Heart right ventricle (tissue), 16 donors: ENCODE data around the gene LGR6. TPM values are rescaled to one million over a fixed set of nuclear protein-coding genes. Genes with fewer than 3 reads are reported as not detected.

ENCODE experiments used
- ATAC-seq, 8 donors: fragments of 200-7000 bp; cut with Tn5 transposase; one replicate each; pipeline ENCODE4 v1.9.1; 2020; ENCODE audit warnings: mild to moderate bottlenecking in 8 of 8, moderate library complexity in 8 of 8, moderate number of reproducible peaks in 1 of 8
- DNase-seq, 2 donors: peaks; one replicate each; pipeline ENCODE4 v3.0.0-alpha.2; 2020
- H3K27ac ChIP-seq, 10 donors: fragments of 200-600 bp; sonication (generic) in 2 of 10; one replicate each; pipeline versions ENCODE4 v1.5.0 to v1.8.0; 2020 to 2022; ENCODE audit warnings: mild to moderate bottlenecking in 3 of 10
- H3K27me3 ChIP-seq, 7 donors: fragments of 200-600 bp; one replicate each; pipeline ENCODE4 v1.8.0; 2021 to 2022; ENCODE audit warnings: mild to moderate bottlenecking in 2 of 7
- H3K36me3 ChIP-seq, 9 donors: fragments of 200-600 bp; sonication (generic) in 1 of 9; one replicate each; pipeline versions ENCODE4 v1.5.0 to v1.8.0; 2020 to 2022; ENCODE audit warnings: mild to moderate bottlenecking in 2 of 9
- H3K4me1 ChIP-seq, 9 donors: fragments of 200-600 bp; sonication (generic) in 1 of 9; one replicate each; pipeline versions ENCODE4 v1.5.0 to v1.8.0; 2020 to 2022; ENCODE audit warnings: mild to moderate bottlenecking in 4 of 9
- H3K4me3 ChIP-seq, 10 donors: fragments of 200-600 bp; sonication (generic) in 2 of 10; one replicate each; pipeline versions ENCODE4 v1.5.0 to v1.8.0; 2020 to 2022; ENCODE audit warnings: mild to moderate bottlenecking in 7 of 10, moderate library complexity in 2 of 10
- H3K9me3 ChIP-seq, 11 donors: fragments of 200-600 bp in 10 of 11; sonication (generic) in 2 of 11; one replicate each; pipeline versions ENCODE4 v1.5.0 to v1.8.0; 2013 to 2022; ENCODE audit warnings: mild to moderate bottlenecking in 2 of 11, control low read depth in 1 of 11, moderate library complexity in 1 of 11
- CTCF ChIP-seq, 9 donors: fragments of 200-600 bp; sonication (generic) in 2 of 9; IDR thresholded peaks; one replicate each; pipeline versions ENCODE4 v1.5.0 to v1.8.0; 2021 to 2022; ENCODE audit warnings: antibody characterized with exemption in 9 of 9, mild to moderate bottlenecking in 5 of 9, moderate library complexity in 1 of 9
- WGBS, 2 donors: extraction: QIAGEN DNeasy Blood & Tissue Kit; methylation state at CpG; one replicate each; pipeline ENCODE4 v1.1.7; 2013; ENCODE audit warnings: inconsistent platforms in 1 of 2; 5-methylcytosine and 5-hydroxymethylcytosine counted together
- intact Hi-C, 10 donors: fragments of 100-400 bp; cut with DNase I; formaldehyde crosslinking; loops; one replicate each; pipeline versions ENCODE4 v1.11.1 to v1.14.2; 2022
- polyA plus RNA-seq, 2 donors: library from polyadenylated mRNA; stranded (reverse); fragments of 200-250 nt; gene quantifications; one replicate each; pipeline ENCODE4 v1.2.3, GENCODE V29; 2013
- total RNA-seq, 10 donors: library from RNA; stranded (reverse); fragmentation: NEBNext Ultra II Directional in 3 of 10; extraction: Animal tissue kit (Norgen Biotek cat#: 25700) in 3 of 10; gene quantifications; one replicate each; pipeline versions ENCODE4 v1.2.1 to v1.2.4, GENCODE V29; 2021 to 2023
- donor health status: Arrhythmogenic right ventricular cardiomyopathy.
- donor health status: ischemic (EF 13 %, LVEDD 7.1; RV severe dilation, severe dysfunction).
- donor health status: healthy with polysubstance abuse.
- donor health status: DM: no; HTN: yes; CAD: no.
- donor health status: DM: no; HTN: no; CAD: no.
- donor health status: ischemic (EF 25% LVEDD 6.9; RV normal size, moderate dysfunction).
- donor health status: ischemic (EF 25% LVEDD 5.7; RV mildly dilated, moderate dysfunction).
- donor health status: healthy.
- donor health status: DM: yes; HTN: yes; CAD: no.
- donor health status: Ischemic cardiomyopathy.
- donor health status: ischemic (EF 35%, LVEDD 5.7; RV mildly dilated, moderate dysfunction).
- donor health status: nonischemic (EF 11% LVEDD 7.7; RV severe dilation, severe dysfunction).
- donor health status: DM: yes; HTN: yes; CAD: no.
- donor health status: PGD.
- donor health status: ischemic (EF 29% LVEDD 5.4; RV normal size, mild dysfunction).
- donor health status: nonischemic (EF 23%, LVEDD 6.1; RV moderate dilation, normal function).

Gene LGR6
- total and polyA plus RNA-seq, 12 donors, result 0.19 to 13.5 (median 2.2) TPM

GRCh38 chr1:202199040-202199889, 5.7 kb downstream of the LGR6 start:
- peak overlapping the region in 9 of 10 donors; percentile 62 to 86 (median 79) for H3K27ac ChIP-seq
- peak in 1 of 2 donors; percentile 31 for DNase-seq
- peaks cover 0 to 22% (median 6%) of the 10 kb centered on the region in 7 donors for H3K27me3 ChIP-seq
- WGBS, 2 donors, result 31 to 46% methylated on average over 16 of the region's 16 CpGs
- TF ChIP-seq CTCF (IDR thresholded peaks at IDR 0.05), result no peak
- H3K4me3 ChIP-seq, result no peak overlapping the region
- no peaks in the 10 kb centered on the region for H3K9me3 ChIP-seq
- peaks cover 5 to 41% (median 22%) of the 10 kb centered on the region in 9 donors for H3K4me1 ChIP-seq
- H3K36me3 ChIP-seq, result no peaks in the 10 kb centered on the region
- ATAC-seq, result peak in 7 of 8 donors; percentile 6 to 32 (median 14)
- intact Hi-C loops, result no loop called here

- Histone ChIP-seq H3K36me3 (no peaks in the 10 kb centered on the region), H3K27me3 (peaks cover 0 to 13% (median 0%) of the 10 kb centered on the region in 7 donors), H3K4me3 (no peak overlapping the region), H3K9me3 (no peaks in the 10 kb centered on the region), H3K4me1 (peaks cover 5 to 41% (median 22%) of the 10 kb centered on the region in 9 donors), H3K27ac (peak overlapping the region; percentile 62 to 86 (median 78))
- TF ChIP-seq CTCF (IDR thresholded peaks at IDR 0.05), result peak in 2 of 9 donors; percentile 10 to 20
- ATAC-seq (peak in 3 of 8 donors; percentile 23 to 29 (median 23)), DNase-seq (no peak)
- intact Hi-C loops, result loop anchor here in 1 of 10 donors (5.0 kb wide), 1 partner anchor 87 kb away; no protein-coding TSS in a partner anchor
- WGBS, 2 donors, result 35 to 41% methylated on average over 4 of the region's 4 CpGs
These were observed 6.5 kb downstream of the LGR6 start for GRCh38 chr1:202200112-202200548.

GRCh38 chr1:202200669-202201068, 7.1 kb downstream of the LGR6 start:
- H3K4me1 ChIP-seq, result peaks cover 5 to 41% (median 22%) of the 10 kb centered on the region in 9 donors
- DNase-seq (peak; percentile 51 to 74), ATAC-seq (peak; percentile 64 to 92 (median 84))

More at GRCh38 chr1:202200669-202201068, 7.1 kb downstream of the LGR6 start:
- H3K36me3 ChIP-seq, result no peaks in the 10 kb centered on the region
- WGBS, 2 donors, result 63 to 70% methylated on average over 8 of the region's 8 CpGs
- H3K27ac ChIP-seq, result peak overlapping the region; percentile 62 to 86 (median 78)
- H3K9me3 ChIP-seq, result no peaks in the 10 kb centered on the region
- TF ChIP-seq CTCF (IDR thresholded peaks at IDR 0.05), result no peak
- no peak overlapping the region for H3K4me3 ChIP-seq
- intact Hi-C loops, result loop anchor here in 1 of 10 donors (5.0 kb wide), 1 partner anchor 87 kb away; no protein-coding TSS in a partner anchor
- H3K27me3 ChIP-seq, result peaks cover 0 to 9% (median 0%) of the 10 kb centered on the region in 7 donors
